Measurements from ENCODE around the gene SLC1A3.

Gene SLC1A3

DNA sequence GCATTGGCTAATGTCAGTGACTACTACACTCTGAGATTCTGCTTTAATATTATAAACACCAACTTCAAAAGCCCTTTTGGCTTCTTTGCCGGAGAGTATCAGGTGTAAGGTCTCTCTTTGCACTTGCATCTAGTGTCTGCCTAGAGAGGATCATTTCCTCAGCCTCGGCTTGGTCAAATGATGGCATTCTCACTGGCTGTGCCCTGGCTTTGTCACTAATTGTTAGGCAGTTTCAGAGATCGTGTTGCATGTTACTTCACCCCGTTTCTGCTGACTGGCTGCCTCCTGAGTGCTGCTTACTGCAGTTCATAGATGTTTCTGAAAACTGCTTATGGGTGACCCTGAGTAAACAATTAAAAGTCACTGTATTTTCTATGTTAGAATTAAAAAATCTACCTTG, 48.8 kb downstream of the SLC1A3 start:
- no peak for DNase-seq (ENCODE audit: low read depth in 2 of 2)

DNA sequence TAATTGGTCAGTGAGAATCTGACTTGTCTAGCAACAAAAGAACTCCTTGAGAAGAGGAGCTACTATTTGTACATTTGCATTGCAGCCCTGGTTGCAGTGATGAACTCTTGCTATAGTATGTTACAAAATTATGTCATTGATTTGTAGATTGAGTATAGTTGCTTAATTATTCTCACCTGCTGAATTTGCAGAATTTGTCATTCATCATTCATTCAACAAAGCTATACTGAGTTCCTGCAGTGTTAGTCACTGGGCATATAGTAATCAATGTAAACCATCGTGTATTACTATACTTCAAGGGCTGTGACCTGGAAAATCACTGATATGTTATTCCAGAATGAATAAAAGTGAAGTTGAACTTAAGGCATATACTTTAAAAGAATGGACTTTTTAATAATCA, 50.1 kb downstream of the SLC1A3 start:
- no peak for DNase-seq (ENCODE audit: low read depth in 2 of 2)

DNA sequence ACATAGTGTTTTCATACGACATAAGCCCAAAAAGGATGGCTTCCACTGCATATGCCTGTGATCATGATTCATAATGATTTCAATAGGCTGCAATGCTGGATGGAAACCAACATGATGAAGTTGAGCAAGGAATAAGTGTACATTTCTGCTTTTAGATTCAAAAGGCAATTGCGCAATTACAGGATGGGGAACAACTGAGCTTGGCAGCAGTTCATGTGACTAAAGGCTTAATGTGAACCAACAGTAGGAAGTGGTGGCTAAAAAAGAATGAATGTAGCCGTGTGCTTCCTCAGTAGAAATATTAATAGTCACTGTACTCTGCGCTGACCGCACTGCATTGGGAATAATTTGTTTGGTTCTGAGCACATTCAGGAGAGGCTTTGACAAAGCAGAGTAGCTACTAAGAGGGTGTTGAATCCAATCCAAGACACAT, 51.2 kb downstream of the SLC1A3 start:
- DNase-seq (ENCODE audit: low read depth in 2 of 2) = no peak

DNA sequence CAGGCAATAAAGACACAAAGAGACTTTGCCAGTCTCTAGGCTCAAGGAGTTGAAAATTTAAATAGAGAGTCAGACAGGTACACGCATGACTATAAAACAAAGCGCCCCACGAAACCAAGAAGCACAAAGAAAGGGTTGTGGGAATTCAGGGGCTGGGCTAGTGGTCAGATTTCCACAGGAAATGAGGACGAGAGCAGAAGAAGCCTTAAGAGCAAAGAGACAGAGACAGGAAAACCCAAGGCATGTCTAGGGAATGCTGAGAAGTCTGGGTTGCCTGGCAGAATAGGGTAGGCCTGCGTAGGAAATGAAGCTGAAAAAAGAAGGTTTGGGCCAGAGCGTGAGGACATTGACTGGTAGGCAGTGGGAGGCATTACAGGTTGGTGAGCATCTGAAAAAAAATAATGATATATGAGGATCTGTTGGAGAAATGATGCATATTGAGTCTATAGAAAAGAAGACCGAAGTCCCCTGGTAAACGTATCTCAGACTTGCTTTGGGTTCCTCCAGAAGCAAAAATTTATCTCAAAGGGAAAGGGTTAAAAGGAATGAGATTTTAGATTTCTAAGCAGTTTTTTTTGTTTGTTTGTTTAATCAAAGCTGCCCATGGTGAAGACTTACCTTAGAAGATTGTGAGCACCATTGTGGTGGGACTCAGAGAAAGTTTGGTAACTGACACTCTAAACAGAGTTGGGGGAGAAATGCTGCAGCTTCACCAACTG, 51.8 kb downstream of the SLC1A3 start:
- no peak for DNase-seq (ENCODE audit: low read depth in 2 of 2)

DNA sequence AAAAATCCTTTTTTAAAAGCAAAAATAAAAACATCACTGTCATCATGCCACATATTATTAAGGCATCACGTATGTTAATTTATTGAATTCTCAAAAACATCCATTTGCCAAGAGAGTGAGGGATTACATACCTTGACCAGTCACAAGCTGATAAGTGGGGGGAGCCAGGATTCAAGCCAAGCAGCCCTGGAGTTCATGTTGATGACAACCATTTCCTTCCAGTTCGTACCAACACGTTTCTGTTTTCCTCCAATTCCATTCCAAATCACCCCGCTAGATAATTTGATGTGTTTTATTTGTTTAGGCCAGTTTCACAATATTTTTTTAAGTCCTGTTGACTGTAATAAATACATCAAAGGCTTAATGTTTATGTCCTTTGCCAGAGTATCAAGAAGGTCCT, 53.0 kb downstream of the SLC1A3 start:
- DNase-seq (ENCODE audit: low read depth in 2 of 2) = no peak

DNA sequence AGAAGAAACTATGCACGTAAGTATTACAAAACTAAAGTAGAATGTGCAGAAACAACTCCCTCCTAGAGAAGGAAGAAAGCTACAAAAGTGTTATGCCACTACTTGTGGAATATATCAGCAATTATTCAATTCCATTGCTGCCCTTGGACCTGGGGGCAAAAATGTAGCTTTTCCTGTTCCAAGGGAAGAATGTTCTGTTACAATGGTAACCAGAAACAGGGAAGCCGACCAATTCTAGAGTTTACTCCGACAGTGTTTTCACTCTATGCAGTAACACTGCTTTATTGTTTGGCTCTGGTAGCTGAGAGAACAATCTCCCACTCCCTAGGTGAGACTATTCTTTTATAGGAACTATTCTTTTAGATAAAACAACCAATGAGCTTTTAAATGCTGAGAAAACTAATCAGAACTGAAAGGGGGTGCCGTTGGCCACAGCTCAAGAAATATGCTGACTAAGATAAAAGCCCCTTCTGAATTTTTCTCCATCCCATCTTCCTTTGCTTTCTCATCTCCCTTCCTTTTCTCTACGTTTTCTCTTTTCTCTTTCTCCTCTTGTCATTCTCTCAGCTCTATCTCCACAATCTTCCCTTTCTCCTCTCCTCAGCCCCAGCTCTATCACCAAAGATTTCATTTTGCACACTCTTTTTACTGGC, 54.1 kb downstream of the SLC1A3 start:
- no peak for DNase-seq (ENCODE audit: low read depth in 2 of 2)

DNA sequence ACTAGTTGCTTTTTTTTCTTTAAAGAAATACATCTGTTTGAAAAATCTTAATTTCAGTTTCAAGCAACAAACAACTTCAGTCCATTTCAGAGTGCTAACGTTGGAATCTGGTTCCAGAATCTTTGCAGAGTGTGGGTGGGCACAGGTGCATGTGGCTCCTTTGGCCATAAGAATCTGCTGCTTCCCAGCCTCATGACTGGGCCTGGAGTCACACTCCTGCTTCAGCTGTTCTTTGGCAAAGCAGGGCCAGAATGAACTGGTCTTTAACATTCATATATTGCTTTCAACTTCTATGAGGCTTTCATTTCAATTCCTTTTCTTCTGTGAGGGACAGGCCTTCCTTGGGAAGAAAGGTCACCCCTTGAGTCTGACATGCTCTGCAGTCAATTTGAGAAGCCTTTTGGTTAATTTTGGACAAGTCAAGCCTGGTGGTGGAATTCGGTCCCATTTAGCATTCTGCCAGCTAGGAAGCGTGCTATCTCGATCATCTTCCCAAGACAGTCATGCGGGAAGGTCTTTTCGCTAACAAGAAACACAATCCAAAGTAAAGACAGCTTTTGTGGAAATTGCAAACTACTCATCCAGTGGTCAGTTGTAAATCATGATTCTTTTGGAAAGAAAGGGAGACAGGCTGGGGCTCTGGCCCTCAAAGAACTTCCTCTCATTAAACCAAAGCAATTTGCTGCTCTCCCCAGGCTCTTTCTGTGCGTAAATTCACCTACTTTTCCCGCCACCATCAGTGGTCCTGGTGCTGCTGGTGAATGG, 55.2 kb downstream of the SLC1A3 start:
- no peak for DNase-seq (ENCODE audit: low read depth in 2 of 2)

DNA sequence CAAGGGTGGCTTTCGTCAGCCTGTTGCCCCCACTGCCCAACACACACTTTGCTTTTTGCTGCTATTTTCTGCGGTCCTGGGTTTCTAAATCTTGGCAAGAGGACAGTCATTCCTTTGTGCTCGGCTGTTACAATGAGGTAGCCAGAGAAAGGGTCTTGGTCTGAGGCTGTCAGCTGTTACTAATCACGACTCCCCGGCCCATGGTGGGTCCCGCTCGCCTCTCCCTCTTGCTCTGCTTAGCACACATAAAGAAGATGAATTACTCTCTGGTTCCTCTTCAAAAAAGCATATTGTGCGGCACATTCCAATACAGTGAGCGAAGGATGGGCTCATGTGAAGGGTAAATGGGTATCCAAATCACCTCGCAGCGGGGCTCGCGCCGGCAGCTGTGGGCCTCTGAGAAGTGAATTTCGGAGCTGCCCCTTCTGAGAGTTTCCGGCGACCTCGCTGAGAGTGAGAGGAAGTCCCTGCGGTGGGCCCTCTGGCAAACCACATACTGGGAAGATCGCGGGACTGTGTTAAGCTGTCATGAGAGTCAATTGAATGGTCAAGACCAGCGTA, 56.0 kb downstream of the SLC1A3 start:
- no peak for DNase-seq (ENCODE audit: low read depth in 2 of 2)

DNA sequence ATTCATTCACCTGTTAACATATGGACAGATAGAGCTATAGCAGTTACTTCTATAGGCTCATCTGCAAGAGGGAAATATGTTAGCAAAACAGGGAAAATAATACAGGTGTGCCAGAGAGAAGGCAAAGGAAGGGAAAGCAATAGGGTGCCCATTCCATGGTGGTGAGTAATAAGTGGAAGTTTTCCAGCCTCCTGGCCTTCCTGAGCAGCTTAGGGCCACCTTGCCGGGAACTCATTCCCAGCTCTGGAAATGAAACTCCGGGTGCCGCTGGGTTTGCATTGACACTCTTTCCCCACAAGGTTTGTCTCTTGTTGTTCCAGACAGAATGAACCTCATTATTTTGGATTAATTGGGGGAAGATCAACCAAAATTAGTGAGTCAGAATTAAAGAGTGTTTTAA, 58.4 kb downstream of the SLC1A3 start:
- DNase-seq (ENCODE audit: low read depth in 2 of 2) = no peak

DNA sequence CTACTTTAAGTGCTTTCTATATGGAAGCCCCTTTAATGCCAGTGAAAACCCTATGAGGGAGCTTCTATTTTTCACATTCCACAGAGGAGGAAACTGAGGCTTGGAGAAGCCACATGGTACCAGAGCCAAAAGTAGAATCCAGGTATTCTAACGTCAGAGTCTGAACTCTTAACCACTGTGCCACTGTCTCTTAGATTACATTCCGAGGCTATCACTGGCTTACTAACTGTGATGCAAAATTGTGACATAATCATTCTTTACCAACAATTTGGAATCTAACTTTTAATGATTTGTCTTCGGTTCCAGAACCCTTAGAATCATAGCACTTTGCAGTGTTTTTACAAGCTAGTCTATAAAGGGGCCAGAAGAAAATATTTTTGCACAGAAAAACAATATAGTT, 59.2 kb downstream of the SLC1A3 start:
- DNase-seq (ENCODE audit: low read depth in 2 of 2) = no peak

DNA sequence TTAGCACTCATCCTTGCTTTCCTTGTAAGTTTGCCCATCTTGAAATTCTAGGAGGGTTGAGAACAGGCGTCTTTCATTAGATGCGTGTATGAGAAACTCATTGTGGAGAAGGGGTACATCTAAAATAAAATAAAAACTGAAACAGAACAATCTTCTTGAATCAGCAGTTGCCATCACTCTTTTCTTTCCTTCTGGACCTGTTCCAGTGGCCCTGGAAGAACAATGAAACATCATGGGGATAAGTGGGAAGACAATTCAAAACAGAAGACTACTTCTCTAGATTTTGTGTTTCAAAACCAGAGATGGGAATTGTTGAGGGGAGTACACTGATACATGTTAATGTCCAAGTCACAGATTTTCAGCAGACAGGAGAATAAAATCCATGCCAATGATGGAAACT, 59.9 kb downstream of the SLC1A3 start:
- no peak for DNase-seq (ENCODE audit: low read depth in 2 of 2)

DNA sequence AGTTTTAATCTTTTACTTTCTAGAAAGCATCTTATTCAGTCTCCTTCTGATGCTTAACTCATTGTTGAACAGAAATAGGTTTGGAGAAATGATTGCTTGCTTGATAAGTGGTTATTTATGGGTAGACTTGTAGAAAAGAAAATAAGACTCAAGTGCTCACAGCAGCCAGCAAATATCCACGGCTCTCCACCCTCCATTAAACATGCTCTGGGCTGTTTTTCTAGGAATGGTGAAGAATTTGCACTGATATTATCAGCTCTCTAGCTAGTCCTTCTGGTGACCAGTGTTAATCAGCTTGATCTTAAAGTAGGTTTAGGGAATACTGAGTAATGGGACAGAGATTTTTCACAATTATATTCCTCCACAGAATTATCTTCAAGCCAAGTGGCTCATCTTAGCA, 60.6 kb downstream of the SLC1A3 start:
- DNase-seq (ENCODE audit: low read depth in 2 of 2) = no peak

DNA sequence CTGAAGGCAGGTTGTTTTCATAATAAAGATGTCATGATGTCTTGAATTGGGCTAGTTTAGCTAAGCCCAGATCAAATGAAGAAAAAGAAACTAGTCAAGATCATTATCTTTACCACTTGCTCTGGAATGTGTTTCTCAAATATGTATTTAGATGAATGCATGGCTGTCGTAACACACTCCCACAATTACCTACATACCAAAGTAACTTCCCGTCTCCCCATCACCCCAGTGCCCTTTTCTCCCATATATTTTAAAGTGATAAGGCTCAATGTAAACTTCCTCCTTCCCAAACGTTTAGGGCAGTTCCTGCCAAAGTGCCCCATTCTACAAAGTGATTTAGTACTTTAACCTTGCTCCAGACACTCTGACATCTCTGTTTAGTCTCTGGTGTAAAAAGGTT, 61.4 kb downstream of the SLC1A3 start:
- no peak for DNase-seq (ENCODE audit: low read depth in 2 of 2)

DNA sequence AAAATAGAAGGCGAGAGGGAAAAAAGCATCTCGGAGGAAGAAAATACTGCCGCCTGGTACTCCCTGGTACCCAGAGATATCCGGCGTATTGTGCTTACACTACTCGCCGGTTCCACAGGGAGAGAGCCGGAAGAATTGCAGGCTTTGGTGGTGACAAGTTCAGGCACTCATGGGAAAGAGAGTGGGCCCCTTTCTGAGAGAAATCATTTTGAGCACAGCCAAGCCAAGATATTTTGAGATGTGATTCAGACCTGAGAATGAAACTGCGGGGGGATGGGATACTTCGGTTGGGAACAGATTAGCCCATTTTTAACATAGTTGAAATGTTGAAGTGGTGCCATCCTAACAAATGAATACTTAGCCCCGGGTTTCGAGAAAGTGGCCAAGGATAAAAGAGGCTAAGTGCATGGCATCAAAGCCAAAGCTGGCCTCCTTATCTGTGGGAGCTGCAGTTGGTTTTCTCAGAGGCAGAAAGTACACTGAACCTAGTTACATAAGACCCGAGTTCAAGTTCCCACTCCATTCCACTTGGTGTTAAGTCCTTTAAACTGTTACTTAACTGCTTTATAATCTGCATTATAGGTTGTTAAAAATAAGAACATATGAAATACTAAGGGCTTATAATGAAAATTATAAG, 62.7 kb downstream of the SLC1A3 start:
- DNase-seq (ENCODE audit: low read depth in 2 of 2) = no peak

DNA sequence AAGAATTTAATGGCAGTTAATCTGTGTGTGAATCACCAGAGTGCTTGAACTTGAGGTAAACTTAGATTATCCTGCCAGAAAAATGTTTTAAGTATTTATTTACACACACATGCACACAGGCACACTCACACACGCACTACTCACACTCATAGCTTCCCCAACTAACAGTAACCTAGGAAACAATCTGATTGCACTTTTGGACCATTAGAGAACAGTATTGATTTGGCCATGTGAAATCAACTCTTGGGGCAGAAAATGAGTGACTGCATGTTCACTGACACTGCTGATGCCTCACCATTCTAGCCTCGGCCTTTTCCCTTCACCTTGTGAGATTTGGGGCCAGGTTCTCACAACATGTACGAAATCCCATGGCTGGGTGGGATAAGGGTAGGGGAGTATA, 64.1 kb downstream of the SLC1A3 start:
- no peak for DNase-seq (ENCODE audit: low read depth in 2 of 2)

DNA sequence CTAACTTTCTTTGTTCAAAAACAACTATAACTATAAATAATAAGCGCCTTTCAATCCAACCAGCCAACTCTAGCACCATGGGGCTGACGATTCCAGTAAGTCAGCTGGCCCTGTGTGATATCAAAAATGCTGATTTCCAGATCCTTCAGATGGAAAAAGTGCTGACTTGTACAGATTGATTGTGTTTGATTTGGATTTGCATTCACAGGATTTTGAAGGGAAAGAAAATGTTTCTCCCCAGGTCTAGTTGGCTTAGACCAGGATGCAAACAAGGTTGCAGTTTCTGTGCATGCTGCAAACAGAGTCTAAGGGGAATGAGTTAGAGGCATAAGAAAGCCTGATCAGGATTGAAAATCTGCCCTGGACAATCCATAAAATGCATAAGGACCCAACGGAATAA, 68.9 kb downstream of the SLC1A3 start:
- no peak for DNase-seq (ENCODE audit: low read depth in 2 of 2)

DNA sequence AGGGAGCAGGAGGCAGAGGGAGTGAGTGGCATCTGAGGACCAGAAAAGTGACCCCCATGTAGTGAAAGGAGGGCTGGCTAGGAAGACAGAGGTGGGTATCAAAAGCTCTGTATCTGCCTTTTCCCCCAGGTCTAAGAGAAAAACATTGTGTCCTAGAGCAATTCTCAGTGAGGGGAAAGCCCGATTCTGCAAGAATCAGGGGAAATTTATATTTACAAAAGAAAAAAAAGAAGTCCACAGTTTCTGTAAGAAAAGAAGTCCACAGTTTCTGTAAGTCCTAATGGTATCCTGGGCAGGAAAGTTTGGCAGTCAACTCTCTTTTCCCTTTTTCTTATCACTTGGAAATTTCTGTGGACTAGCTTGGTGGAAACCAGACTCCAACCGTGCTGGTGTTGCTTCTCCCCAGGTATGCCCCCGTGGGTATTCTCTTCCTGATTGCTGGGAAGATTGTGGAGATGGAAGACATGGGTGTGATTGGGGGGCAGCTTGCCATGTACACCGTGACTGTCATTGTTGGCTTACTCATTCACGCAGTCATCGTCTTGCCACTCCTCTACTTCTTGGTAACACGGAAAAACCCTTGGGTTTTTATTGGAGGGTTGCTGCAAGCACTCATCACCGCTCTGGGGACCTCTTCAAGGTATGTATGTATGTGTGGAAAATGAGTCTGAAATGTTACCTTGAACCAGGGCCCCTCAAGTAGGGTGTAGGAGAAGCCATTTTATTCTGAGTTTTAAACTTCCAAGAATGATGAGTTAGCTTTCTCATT, 73.0 kb downstream of the SLC1A3 start:
- DNase-seq (ENCODE audit: low read depth in 2 of 2) = no peak

DNA sequence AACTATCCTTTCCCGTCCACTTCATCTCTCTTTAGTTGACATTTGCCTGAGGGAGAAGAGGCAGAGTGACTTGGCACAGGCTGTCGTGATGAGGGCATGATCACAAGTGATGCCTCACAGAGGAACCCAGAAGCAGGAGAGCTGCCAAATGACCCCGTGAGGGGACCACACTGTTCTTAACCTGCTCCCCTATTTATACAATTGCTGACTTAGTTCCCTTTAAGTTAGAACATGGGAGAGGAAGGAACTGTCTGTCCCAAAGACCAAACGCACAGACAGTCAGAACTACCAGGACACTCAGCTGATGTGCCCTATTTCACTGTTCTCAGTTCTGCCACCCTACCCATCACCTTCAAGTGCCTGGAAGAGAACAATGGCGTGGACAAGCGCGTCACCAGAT, 73.7 kb downstream of the SLC1A3 start:
- no peak for DNase-seq (ENCODE audit: low read depth in 2 of 2)

DNA sequence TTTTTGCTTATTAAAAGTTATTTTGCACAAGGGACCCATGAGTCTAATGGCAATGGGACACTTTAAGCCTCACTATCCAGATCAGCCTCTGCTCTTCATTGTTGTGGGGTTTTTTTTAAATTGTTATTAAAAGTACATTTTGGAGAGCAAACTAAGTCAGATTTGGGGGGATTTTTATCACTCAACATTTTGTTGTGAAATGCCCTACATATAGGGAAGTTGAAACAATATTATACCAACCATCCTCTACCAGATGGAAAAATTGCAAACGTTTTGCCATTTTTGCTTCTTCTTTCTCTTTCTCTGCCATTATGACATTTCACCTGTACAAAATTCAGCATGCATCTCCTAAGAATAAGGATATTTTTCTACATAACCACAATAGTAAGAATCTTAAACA, 75.3 kb downstream of the SLC1A3 start:
- DNase-seq (ENCODE audit: low read depth in 2 of 2) = no peak

DNA sequence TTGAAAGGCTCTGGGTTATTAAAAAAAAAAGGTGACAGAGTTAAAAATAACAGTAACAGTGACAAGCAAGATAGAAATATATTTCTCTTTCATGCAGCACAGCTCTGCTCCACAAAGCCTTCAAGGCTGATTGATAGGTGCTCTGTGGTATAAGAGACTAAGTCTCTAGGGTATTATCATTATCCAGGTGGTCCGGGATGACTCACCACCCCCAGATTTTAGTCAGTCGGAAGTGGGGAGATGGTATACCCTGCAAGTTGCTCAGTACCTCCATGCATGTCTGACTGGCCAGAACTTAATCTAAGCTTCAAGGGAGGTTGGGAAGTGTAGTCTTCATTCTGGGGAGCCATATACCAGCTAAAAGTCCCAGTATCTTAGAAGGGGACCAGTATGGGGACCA, 76.1 kb downstream of the SLC1A3 start:
- DNase-seq (ENCODE audit: low read depth in 2 of 2) = no peak

DNA sequence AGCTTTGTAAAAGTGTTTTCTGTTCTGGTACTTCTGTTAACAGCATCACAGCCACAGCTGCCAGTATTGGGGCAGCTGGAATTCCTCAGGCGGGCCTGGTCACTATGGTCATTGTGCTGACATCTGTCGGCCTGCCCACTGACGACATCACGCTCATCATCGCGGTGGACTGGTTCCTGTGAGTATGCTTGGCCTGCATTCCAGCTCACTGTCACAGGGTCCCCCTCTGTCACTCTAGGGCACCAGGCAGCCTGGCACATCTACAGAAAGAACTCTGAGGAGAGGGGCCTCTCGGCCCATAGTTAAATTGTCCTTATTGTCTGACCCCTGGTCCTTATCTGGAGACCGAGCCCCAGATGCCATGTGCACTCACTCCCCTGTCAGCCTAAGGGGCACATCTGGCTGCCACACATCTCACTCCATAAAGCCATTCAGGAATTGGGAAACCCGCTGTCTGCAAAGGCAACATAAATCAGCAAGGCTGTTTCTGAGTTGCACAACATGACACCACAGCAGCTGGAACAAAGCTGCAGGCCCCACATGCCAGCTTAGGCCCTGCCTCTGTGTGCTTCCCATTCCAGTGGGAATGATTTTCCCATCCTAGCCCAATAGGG, 77.5 kb downstream of the SLC1A3 start:
- DNase-seq (ENCODE audit: low read depth in 2 of 2) = no peak
